Spleen (tissue), 11 donors: ENCODE data around the gene ARL4D. TPM values are rescaled to one million over a fixed set of nuclear protein-coding genes. Genes with fewer than 3 reads are reported as not detected.

ENCODE experiments used
- DNase-seq: peaks from one replicate; pipeline ENCODE4 v3.0.0-alpha.2; 2020
- H3K27ac ChIP-seq, 8 donors: fragments of 200-600 bp; sonication (generic) in 7 of 8; 1 replicate in 4 of 8; 2 replicates in 4 of 8; pipeline versions ENCODE4 v1.5.0 to v1.8.0; 2016 to 2021; ENCODE audit warnings: inconsistent platforms in 4 of 8, mild to moderate bottlenecking in 4 of 8, moderate library complexity in 1 of 8
- H3K27me3 ChIP-seq, 7 donors: fragments of 200-600 bp; sonication (generic) in 6 of 7; replicated peaks in 1 of 7; 1 replicate in 4 of 7; 2 replicates in 3 of 7; pipeline versions ENCODE4 v1.5.0 to v1.8.0; 2016 to 2021; ENCODE audit warnings: inconsistent platforms in 3 of 7, mild to moderate bottlenecking in 1 of 7
- H3K36me3 ChIP-seq, 6 donors: fragments of 200-600 bp; sonication (generic) in 5 of 6; 1 replicate in 4 of 6; 2 replicates in 2 of 6; pipeline versions ENCODE4 v1.5.0 to v1.8.0; 2016 to 2021; ENCODE audit warnings: inconsistent platforms in 2 of 6
- H3K4me1 ChIP-seq, 6 donors: fragments of 200-600 bp; sonication (generic) in 5 of 6; 1 replicate in 3 of 6; 2 replicates in 3 of 6; pipeline versions ENCODE4 v1.5.0 to v1.8.0; 2016 to 2021; ENCODE audit warnings: inconsistent platforms in 3 of 6
- H3K4me3 ChIP-seq, 8 donors: fragments of 200-600 bp; sonication (generic) in 7 of 8; 1 replicate in 4 of 8; 2 replicates in 4 of 8; pipeline versions ENCODE4 v1.5.0 to v1.8.0; 2016 to 2021; ENCODE audit warnings: inconsistent platforms in 4 of 8, mild to moderate bottlenecking in 4 of 8, moderate library complexity in 2 of 8
- H3K9me3 ChIP-seq, 8 donors: fragments of 200-600 bp; sonication (generic) in 7 of 8; 1 replicate in 4 of 8; 2 replicates in 4 of 8; pipeline versions ENCODE4 v1.5.0 to v1.8.0; 2016 to 2021; ENCODE audit warnings: inconsistent platforms in 4 of 8
- POLR2A ChIP-seq, 3 donors: fragments of 450-650 bp; IDR thresholded peaks; one replicate each; pipeline ENCODE4 v1.5.1; 2017; ENCODE audit warnings: antibody characterized with exemption in 3 of 3, mild to moderate bottlenecking in 1 of 3
- POLR2AphosphoS5 ChIP-seq, 3 donors: sonication (generic); formaldehyde crosslinking; IDR thresholded peaks; one replicate each; pipeline ENCODE4 v1.5.1; 2017; ENCODE audit warnings: antibody characterized with exemption in 3 of 3
- WGBS, 5 donors: extraction: QIAGEN DNeasy Blood & Tissue Kit in 3 of 5; methylation state at CpG; one replicate each; pipeline versions ENCODE4 v1.1.5 to v1.1.7; 2013 to 2018; 5-methylcytosine and 5-hydroxymethylcytosine counted together
- intact Hi-C: fragments of 100-400 bp; cut with DNase I; formaldehyde crosslinking; loops from one replicate; pipeline ENCODE4 v1.15.0; 2023; ENCODE audit warnings: low total_unique reads
- polyA plus RNA-seq, 3 donors: library from polyadenylated mRNA; stranded (reverse); fragments of 200-250 nt; gene quantifications; one replicate each; pipeline ENCODE4 v1.2.1, GENCODE V29; 2013
- total RNA-seq, 7 donors: library from RNA; depleted of rRNA in 3 of 7; stranded (reverse); fragments of >200 nt in 3 of 7; fragmentation: NEBNext Ultra II Directional in 4 of 7; extraction: Animal tissue kit (Norgen Biotek cat#: 25700) in 4 of 7; gene quantifications; one replicate each; pipeline versions ENCODE4 v1.1.0 to v1.2.1, GENCODE V29; 2016 to 2021
- TF ChIP-seq, protein P1 (sequence below), 11 experiments: fragments of 200-600 bp in 7 of 11; fragments of 450-650 bp in 4 of 11; sonication (generic) in 4 of 11; IDR thresholded peaks in 8 of 11; conservative IDR thresholded peaks in 3 of 11; 1 replicate in 7 of 11; 2 replicates in 4 of 11; pipeline versions ENCODE4 v1.4.0 to v1.8.0; 2016 to 2021; ENCODE audit warnings: antibody characterized with exemption in 11 of 11, inconsistent platforms in 4 of 11, mild to moderate bottlenecking in 1 of 11
- donor health status: healthy with polysubstance abuse.
- donor health status: DM: no; HTN: no; CAD: no; lungs with moderate emphysema.
- donor health status: DM: no; HTN: no; CAD: no.
- donor health status: Bipolar disorder and iron deficiency.
- donor health status: healthy.
- donor health status: DM: no; HTN: no; CAD: no.
- donor health status: DM: yes; HTN: yes; CAD: no.

The ARL4D gene
- total and polyA plus RNA-seq, 10 donors, result 4.6 to 30.4 (median 13.5) TPM

DNA sequence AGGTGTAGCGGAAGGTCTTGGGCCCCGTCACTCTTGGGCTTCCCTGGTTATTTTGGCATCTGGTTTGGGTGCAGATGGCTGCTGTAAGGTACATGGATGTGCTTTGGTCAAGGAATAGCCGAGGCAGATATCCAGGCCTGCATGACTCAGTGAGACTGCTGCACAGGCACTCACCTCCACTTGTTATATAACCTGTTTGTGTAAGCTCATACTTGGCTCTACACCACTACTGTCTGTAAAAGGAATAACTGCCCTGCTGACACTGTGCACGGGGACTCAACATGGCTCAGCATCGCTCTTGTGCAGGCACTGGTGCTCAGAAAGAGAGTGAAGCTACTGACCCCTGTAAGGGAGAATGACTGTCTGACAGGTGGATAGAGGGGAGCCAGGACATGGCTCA is 42.3 kb upstream of the ARL4D start:
- no peak for DNase-seq
- H3K4me3 ChIP-seq, result no peak overlapping the region
- H3K9me3 ChIP-seq, result peaks cover 0 to 4% (median 0%) of the 10 kb centered on the region in 8 donors
- no peak overlapping the region for H3K27ac ChIP-seq
- H3K36me3 ChIP-seq, result no peaks in the 10 kb centered on the region
- H3K4me1 ChIP-seq, result peaks cover 0 to 18% (median 11%) of the 10 kb centered on the region in 6 donors
- intact Hi-C loops, result no loop called here
- H3K27me3 ChIP-seq, result no peaks in the 10 kb centered on the region
- WGBS, 5 donors, result 87 to 96% (median 92%) methylated on average over 5 of the region's 5 CpGs
- TF ChIP-seq, protein P1, sequence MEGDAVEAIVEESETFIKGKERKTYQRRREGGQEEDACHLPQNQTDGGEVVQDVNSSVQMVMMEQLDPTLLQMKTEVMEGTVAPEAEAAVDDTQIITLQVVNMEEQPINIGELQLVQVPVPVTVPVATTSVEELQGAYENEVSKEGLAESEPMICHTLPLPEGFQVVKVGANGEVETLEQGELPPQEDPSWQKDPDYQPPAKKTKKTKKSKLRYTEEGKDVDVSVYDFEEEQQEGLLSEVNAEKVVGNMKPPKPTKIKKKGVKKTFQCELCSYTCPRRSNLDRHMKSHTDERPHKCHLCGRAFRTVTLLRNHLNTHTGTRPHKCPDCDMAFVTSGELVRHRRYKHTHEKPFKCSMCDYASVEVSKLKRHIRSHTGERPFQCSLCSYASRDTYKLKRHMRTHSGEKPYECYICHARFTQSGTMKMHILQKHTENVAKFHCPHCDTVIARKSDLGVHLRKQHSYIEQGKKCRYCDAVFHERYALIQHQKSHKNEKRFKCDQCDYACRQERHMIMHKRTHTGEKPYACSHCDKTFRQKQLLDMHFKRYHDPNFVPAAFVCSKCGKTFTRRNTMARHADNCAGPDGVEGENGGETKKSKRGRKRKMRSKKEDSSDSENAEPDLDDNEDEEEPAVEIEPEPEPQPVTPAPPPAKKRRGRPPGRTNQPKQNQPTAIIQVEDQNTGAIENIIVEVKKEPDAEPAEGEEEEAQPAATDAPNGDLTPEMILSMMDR (IDR thresholded peaks at IDR 0.05 in 8 of 11, conservative IDR thresholded peaks at IDR 0.05 in 3 of 11), result no peak
- no peak for TF ChIP-seq POLR2A (IDR thresholded peaks at IDR 0.05)

DNA sequence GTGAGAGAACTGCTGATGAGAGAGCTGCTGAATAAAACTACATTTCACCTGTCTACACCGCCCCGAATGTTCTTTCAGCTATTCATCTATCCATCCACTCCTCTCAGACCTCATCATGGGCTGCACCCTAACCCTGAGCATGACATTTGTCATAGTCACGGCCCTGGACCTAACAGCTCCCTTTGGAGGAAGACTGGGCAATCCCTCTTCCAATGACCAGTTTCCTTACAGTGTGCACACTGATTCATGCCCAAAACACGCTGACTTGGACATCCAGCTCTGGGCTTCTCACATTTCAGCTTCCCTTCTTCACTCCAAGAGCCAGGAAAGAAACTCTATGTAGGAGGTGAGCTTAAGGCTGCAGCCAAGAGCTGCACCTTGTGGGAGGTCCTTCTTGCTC is 41.8 kb upstream of the ARL4D start:
- peaks cover 0 to 19% (median 13%) of the 10 kb centered on the region in 6 donors for H3K4me1 ChIP-seq
- H3K36me3 ChIP-seq, result no peaks in the 10 kb centered on the region
- no peak for DNase-seq
- no peaks in the 10 kb centered on the region for H3K27me3 ChIP-seq
- H3K27ac ChIP-seq, result no peak overlapping the region
- H3K4me3 ChIP-seq, result no peak overlapping the region
- no peak for TF ChIP-seq POLR2AphosphoS5 (IDR thresholded peaks at IDR 0.05)
- TF ChIP-seq, protein P1 (IDR thresholded peaks at IDR 0.05 in 8 of 11, conservative IDR thresholded peaks at IDR 0.05 in 3 of 11), result no peak
- no peak for TF ChIP-seq POLR2A (IDR thresholded peaks at IDR 0.05)
- WGBS, 5 donors, result 85 to 92% (median 89%) methylated on average over 4 of the region's 4 CpGs
- H3K9me3 ChIP-seq, result no peaks in the 10 kb centered on the region
- intact Hi-C loops, result no loop called here

DNA sequence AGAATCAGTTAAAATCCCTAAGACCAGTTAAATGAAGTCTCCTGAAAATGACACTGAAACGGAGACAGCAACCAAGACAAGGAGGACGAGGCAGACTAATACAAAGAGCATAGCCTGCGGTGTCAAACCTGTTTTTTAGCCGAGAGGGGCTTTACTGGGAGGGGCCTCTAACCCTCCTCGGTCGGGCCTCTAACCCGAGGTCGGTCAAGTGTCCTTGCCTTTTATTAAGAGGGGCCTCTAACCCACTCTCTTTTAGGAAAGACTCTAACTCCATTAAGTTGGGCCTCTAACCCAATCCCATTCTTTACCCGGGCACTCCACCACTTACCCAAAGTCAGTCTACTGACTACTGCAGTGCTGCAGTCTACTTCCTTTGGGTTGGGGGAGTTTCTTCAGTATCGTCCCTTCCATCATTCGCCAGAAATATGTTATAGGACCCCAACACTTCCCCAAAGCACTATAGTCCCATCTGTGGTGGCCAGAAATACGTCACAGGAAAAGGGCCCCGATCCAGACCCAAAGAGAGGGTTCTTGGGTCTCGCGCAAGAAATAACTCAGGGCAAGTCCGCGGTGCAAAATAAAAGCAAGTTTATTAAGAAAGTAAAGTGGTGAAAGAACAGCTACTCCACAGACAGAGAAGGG is 39.2 kb upstream of the ARL4D start:
- Histone ChIP-seq H3K4me1 (peaks cover 0 to 24% (median 18%) of the 10 kb centered on the region in 6 donors), H3K27me3 (no peaks in the 10 kb centered on the region), H3K36me3 (no peaks in the 10 kb centered on the region), H3K4me3 (peak overlapping the region in 5 of 8 donors; percentile 40 to 76 (median 50)), H3K27ac (peak overlapping the region in 7 of 8 donors; percentile 89 to 99 (median 95)), H3K9me3 (no peaks in the 10 kb centered on the region)
- TF ChIP-seq POLR2A (IDR thresholded peaks at IDR 0.05), result no peak
- TF ChIP-seq, protein P1 (IDR thresholded peaks at IDR 0.05 in 8 of 11, conservative IDR thresholded peaks at IDR 0.05 in 3 of 11), result no peak
- TF ChIP-seq POLR2AphosphoS5 (IDR thresholded peaks at IDR 0.05), result no peak
- no peak for DNase-seq
- intact Hi-C loops, result no loop called here
- 50 to 80% (median 64%) methylated on average over 17 of the region's 17 CpGs for WGBS, 5 donors

DNA sequence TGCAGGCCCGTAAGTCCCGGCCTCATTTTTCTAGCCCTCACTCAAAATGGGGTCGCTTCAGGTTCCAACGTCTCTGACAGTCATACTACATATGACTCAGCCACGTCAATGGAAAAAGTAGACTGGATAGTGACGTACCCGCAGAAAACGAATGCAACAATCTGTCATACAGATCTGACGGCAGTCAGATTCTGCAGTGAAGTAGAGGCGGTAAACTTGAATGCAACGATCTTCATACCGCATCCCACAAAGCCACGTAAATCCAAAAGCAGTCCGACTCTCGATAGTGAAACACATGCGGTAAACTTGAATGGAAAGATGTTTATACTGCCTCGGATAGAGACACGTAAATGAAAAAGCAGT is 38.4 kb upstream of the ARL4D start:
- TF ChIP-seq POLR2AphosphoS5 (IDR thresholded peaks at IDR 0.05) (no peak), POLR2A (IDR thresholded peaks at IDR 0.05) (peak in 2 of 3 donors; percentile 54 to 91)
- TF ChIP-seq, protein P1 (IDR thresholded peaks at IDR 0.05 in 8 of 11, conservative IDR thresholded peaks at IDR 0.05 in 3 of 11), result peak in 1 of 11 experiments; percentile 7
- peak overlapping the region in 7 of 8 donors; percentile 89 to 99 (median 95) for H3K27ac ChIP-seq
- no peaks in the 10 kb centered on the region for H3K9me3 ChIP-seq
- peaks cover 0 to 24% (median 18%) of the 10 kb centered on the region in 6 donors for H3K4me1 ChIP-seq
- peak overlapping the region in 7 of 8 donors; percentile 40 to 76 (median 50) for H3K4me3 ChIP-seq
- intact Hi-C loops, result no loop called here
- H3K36me3 ChIP-seq, result no peaks in the 10 kb centered on the region
- H3K27me3 ChIP-seq, result no peaks in the 10 kb centered on the region
- DNase-seq, result no peak
- WGBS, 5 donors, result 0 to 44% (median 33%) methylated on average over 18 of the region's 18 CpGs
